22Rv1 (cell line): Measurements from ENCODE around the gene SMYD3.

Source experiments
- CTCF ChIP-seq: fragments of 450-650 bp; IDR thresholded peaks from 2 replicates; pipeline ENCODE4 v1.5.1; 2017; ENCODE audit warnings: mild to moderate bottlenecking
- ZFX ChIP-seq: fragments of 450-650 bp; IDR thresholded peaks from 2 replicates; pipeline ENCODE4 v1.6.1; 2017; ENCODE audit warnings: antibody characterized with exemption, borderline replicate concordance

GRCh38 chr1:246518456-246519205, 11.6 kb upstream of the SMYD3 start:
- no peak for TF ChIP-seq CTCF
- TF ChIP-seq ZFX = no peak
